C1 segment of cervical spinal cord (tissue), 14 donors: ENCODE results near the gene NDE1.
A peak's percentile ranks its signal among the peaks of the same experiment; 100 is the strongest.
"Not testable (repeated sequence)": the region's sequence is repeated elsewhere in the genome, so short reads cannot be mapped to it uniquely, and the experiment has no call there.

ENCODE experiments used
- DNase-seq, 14 donors: peaks; one replicate each; lab custom pipeline; 2025; lab: John Stamatoyannopoulos, UW

The NDE1 gene

DNA sequence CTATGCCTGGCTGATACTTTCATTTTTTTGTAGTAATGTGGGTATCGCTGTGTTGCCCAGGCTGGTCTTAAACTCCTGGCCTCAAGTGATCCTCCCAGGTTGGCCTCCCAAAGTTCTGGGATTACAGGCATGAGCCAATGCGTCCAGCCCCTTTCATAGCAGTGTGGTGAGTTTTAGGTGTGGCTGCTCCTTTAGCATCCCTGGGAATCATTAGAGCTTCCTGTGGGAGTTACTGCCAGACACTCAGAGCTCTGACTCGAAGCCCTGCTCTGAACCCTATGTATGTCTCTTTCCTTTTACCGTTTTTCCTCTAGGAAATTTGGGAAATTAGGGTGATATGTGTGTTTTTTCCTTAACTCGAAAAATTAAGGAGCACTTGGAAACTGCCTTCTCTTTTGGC is 44.5 kb downstream of the NDE1 start:
- DNase-seq = no peak

DNA sequence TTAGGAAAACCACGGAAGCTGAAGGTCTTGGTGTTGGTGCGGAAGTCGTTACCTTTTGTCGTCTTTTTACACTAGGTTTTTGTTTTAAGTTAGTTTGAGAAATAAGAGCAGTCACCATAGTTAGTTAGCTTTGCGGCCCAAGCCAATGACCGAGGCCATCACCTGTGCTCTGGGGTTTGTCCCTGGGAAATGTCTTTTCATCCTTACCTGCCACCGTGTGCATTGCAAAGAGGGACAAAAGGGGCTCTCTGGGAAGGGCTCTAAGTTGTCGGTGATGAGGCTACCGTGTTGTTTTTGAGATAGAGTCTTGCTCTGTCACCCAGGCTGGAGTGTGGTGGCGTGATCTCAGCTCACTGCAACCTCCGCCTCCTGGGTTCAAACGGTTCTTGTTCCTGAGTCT is 49.8 kb downstream of the NDE1 start:
- DNase-seq = no peak

DNA sequence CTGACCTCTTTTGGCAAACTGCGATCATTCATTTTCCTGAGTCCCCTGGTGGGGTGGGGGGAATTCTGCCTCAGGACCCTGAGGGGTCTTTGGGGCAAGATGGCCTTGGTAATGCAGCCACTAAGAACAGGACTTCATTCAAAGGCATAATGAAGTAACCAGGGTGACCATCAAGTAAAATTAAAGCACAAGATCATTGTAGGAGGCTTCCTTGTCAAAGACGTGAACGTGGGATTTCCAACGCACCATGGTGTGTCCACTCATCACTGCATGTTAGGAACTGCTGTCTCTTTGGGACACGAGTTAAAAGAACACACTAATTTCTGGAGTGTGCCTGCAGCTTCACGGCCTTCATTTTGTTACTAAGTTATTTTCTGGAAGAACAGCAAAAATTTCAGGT is 51.3 kb downstream of the NDE1 start:
- no peak for DNase-seq

DNA sequence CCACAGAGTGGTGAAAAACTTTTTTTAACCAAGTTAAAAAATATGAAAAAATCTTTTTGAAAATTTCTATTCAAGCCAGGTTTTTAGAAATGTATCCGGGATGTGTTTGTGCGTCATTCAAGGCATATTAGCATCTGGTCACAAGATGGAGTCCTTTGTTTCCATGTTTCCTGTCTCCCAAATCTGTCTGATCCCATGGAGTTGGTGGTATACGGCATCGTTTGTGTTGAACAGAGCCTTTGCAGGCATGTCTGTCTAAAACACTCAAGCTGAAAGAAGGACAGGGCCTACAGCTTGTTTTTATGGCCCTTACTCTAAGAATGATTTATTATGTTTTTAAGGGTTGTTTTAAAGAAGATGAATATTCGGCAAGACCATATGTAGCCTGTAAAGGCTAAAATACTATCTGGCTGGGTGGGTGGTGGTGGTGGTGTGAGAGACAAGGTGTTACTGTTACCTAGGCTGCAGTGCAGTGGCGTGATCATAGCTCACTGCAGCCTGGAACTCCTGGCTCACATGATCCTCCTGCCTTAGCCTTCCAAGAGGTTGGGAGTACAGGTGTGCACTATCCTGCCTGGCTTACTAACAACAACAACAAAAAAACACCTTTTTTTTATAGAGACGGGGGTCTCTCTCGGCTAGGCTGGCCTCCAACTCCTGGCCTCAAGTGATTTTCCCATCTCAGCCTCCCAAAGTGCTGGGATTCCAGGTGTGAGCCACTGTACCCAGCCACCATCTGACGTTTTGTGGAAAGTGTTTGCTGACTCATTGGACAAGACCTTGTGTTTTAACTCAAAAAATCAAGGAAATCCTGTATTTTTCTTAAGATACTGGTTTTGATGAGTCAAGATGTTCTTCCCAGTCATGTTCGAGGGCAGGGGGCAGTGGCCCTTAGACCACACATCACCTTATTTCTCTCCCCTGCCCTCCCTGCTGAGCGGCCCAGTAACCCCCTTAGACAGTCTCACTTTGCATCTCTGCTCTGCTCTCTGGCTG is 52.2 kb downstream of the NDE1 start:
- no peak for DNase-seq

DNA sequence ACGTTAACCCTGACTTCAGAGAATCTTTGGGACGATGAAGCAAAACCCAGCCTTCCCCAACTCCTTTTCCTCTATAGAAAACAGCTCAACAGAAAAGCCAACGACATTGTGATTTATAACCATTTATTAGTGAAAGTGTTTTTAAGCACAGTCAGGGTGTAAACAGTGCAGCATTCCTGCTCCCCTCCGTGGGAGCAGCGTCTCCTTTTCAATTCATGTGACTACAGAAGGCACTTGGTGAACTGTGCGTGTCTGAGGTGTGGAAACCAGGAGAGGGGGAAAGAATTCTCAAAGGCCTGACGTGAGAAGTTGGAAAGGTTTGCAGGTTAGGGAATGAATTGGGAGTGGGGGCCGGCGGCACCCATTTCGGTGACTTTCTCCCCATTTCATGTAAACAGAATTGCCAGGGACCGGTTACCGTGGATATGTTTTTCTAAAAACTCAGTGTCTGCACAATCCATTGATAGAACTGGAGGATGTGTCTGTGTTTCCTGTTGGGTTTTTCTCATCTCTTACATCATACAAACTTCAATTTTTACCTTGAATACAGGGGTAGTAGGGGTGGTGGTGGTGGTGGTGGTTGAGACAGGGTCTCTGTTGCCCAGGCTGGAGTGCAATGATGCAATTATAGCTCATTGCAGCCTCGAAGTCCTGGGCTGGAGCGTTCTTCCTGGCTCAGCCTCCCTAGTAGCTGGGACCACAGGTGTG is 53.1 kb downstream of the NDE1 start:
- peak in 1 of 14 donors; percentile 1 for DNase-seq

DNA sequence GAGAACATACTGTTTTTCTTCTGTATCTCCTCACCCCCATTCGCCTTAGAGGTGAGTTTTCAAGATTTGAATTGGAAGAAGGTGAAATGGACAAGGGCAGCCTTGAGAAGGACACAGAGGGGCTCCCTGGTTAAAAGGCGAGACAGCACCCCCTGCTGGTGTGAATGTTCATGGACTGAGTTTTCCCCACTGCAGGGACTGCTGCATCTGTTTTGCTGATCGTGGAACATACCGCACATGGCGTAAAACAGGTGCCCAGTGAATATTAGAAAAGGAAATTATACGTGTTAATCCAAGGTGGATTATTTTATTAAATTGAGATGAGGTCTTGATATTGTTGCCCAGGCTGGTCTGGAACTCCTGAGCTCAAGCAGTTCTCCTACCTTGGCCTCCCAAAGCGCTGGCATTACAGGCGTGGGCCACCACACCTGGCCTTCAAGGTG is 54.5 kb downstream of the NDE1 start:
- DNase-seq = peak in 12 of 14 donors; percentile 2 to 80 (median 54)

DNA sequence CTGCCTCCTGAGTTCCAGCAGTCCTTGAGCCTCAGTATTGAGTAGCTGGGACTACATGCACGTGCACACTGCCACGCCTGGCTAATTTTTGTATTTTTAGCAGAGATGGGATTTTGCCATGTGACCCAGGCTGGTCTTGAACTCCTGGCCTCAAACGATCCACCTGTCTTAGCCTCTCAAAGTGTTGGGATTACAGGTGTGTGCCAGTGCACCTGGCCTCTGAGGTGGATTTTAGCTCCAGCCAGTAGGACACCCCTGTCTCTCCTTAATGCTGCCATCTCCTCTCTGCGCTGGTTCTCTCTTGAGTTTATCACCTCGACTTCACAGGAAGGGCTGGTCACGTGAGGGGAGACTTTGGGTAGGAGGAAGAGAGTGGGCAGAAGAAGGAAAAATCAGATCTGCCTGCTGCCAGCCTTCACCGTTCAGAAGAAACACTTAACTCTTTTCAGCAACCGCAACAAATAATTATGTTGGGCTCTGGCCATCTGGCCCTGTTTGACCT is 55.1 kb downstream of the NDE1 start:
- DNase-seq = no peak

DNA sequence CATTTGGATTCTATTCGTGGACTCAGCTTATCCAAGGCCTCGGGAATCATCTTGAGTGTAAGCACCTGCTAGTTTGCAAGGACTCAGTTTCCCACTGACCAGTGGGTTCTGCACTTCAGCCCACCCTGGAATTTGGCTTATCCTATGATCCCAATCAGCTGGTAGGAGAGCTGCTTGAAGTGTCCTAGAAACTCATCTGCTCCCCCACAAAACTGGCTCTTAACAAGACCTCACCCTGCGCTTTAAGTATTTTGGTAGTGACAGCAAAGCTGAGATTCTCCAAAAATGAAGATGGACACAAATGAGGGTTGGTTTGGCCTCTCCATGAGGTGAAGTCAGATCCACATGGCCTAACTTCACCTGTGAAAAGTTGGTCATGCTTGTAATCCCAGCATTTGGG is 57.3 kb downstream of the NDE1 start:
- DNase-seq = no peak

DNA sequence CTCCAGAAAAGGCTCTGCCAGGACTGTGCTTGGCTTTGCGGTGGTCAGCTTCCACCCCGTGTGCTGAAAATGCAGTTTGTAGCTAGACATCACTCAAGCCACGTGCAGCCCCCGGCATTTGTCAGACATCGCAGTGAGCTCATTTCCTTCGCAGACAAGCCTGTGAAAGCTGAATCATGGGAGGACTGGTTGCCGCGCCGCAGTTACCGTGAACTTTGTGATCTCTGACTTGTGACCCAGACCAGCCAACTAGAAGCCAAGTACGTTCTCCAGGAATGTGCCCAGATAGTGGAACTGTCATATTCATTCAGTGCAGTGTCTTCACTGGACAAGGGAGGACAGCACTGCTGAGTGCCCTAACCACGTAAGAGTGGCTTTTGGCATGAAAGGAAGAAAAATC is 58.1 kb downstream of the NDE1 start:
- no peak for DNase-seq

DNA sequence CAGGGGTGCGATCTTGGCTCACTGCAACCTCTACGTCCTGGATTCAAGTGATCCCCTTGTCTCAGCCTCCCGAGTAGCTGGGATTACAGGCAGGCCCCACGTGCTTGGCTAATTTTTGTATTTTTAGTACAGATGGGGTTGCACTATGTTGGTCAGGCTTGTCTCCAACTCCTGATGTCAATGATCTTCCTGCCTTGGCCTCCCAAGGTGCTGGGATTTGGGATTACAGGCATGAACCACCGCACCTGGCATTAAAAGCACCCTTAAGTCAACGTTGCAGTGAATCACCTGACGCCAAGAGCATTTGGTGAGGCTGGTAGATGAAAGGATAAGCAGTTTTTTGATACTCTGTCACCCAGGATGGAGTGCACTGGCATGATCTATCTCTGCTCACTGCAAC is 59.0 kb downstream of the NDE1 start:
- DNase-seq = no peak

DNA sequence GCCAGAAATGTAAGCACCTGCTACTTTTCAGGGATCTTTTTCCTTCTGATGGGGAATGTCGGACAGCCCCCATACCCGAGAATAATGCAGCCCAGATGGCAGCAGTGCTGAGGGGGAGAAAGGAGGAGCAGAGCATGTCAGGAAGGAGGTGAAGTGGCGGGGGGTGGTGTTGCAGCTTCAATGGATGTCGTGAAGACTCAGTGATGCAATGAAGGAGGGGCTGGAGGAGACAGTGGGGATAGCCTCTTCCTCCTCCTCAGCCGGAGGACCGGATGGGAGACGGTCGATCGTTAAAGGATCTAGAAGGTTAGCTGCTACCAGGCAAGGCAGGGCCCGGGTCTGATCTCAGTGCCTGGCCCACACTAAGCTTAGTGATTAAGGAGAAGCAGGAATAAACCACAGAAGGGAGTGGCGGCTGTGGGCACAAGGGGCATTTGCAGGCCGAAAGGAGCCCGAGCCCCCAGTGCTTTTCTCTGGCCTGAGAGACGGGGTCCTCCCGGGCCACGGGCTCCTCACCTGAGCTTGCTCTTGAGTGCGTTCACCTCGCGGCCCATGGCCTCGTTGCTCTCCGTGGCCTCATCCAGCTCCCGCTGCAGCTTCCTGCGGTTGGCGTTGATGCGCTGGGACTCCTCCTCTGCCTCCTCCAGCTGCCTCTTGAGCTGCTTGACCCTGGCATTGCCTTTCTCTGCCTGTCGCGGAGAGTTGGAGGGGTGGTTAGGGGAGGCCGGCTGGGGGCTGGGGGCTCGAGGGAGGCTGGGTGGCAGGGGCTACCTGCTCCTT is 64.5 kb downstream of the NDE1 start:
- DNase-seq = no peak

DNA sequence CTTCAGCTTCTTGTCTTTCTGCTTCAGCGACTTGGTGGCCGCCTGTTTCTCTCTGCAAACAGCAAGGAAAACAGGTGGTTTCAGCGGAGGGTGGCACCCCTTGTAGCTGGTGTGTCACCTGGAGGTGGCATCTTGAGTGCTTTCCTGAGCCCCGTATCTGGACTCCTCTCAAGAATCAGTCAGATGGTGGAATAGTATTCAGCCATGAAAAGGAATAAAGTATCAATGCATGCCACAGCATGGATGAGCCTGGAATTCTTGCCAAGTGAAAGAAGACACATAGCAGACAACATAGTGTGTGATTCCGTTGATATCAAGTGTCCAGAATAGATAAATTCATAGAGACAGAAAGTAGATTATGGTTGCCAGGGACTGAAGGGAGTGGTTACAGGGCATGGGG is 65.2 kb downstream of the NDE1 start:
- DNase-seq = no peak

DNA sequence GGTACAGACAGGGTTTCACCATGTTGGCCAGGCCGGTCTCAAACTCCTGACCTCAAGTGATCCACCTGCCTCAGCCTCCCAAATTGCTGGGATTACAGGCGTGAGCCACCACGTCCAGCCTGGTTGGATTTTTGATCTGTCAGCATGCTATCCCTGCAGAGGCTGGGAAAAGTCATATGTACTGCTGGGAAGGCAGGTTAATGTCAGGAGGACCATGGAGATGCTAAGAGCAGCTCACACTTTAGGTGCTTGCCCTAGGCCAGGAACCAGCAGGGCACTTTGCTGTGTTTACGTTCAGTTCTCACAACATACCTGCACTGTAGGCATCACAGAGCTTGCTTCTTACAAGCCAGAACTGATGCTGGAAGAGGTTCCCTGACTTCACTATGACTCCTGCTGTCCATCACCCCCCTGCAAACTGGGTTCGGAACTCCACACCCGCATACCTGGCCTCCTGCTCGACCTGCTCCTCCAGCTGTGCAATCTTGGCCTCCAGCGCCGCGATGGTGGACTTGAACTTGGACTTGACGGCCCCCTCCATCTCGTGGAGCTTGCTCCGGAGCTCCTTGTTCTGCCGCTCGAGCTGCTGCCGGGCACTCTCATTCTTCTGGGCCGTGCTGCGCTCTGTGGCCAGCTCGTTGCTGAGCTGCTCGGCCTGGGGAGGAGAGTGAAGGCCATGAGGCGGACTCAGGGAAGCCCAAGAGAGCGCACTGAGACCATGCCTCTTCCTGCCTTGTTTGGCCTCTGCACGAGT is 66.8 kb downstream of the NDE1 start:
- DNase-seq = no peak

DNA sequence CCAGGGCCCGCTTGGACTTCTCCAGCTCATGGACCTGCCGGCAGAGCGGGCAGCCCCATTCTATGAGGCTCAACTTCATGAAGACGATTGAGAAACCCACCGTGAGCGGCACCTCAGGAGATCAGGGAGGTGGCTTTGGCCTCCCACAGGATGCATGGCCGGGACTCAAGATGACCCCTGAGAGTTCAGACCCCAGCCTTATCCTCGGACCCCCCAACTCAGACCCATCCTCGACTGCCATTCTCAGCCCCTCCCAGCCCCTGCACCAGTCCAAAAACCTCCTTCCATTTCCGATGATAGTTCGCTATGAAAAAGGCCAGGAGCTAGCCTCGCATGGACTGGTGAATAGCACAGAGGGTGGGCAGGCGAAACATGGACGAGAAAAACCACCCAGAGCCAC is 71.0 kb downstream of the NDE1 start:
- DNase-seq = no peak

DNA sequence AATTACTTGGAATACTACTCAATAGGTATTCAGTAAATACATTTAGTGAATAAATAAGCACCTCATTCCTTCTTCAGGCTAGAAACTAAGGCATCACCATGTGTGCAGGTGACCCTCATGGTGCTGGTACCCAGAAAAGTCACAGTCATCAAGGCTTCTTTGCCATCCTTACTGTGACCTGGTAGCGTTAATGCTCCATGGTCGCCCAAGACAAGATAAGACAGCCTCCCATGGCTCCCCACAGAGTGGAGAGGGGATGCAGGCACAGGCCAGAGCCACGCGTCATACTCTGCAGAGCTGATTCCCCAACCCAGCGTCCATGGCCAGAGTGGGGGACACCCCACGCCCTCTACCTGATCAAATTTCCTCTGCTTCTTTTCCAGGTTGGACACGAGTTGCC is 73.8 kb downstream of the NDE1 start:
- DNase-seq = no peak

DNA sequence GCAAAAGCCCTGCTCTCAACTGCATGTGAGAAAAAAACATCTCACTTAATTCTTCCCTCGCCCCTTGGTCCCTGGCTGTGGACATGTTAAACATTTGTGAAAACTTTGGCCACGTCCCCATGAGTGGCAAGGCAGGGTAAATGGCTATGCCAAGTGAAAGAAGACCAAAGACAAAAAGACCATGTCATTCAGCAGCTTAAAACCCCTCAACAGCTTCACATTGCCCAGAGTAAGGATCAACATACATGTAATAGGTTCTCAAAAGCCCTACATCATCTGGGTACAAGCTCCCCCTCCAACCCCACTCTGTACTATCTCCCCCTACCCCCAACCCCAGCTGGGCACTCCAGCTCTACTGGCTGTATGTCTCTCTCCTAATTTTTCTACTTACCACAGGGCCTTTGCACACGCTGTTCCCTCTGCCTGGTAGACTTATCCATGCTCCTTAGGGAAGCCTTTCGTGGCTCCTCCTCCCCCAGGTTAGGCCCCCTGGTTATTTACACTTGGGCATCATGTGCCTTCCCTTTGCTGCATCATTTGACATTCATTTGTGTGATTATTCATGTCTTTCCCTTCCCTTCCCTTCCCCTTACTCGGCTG is 75.7 kb downstream of the NDE1 start:
- DNase-seq = no peak

DNA sequence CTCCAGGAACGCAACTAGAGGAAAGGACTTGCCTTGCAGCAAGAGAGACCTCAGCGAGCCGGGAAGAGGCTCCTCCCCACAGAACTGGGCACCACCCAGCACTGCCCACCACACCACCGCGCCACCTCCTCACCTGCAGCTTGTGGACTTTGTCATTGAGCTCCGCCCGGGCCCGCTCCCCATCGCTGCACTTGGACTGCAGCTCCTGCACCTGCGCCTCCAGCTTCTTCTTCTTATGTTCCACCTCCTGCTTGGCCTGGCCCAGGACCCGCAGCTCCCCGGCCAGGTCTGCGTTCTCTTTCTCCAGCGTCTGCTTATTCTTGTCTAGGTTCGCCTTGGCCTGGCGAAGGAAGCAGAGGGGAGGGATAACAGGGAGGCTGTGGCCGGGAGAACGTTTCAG is 76.7 kb downstream of the NDE1 start:
- no peak for DNase-seq

DNA sequence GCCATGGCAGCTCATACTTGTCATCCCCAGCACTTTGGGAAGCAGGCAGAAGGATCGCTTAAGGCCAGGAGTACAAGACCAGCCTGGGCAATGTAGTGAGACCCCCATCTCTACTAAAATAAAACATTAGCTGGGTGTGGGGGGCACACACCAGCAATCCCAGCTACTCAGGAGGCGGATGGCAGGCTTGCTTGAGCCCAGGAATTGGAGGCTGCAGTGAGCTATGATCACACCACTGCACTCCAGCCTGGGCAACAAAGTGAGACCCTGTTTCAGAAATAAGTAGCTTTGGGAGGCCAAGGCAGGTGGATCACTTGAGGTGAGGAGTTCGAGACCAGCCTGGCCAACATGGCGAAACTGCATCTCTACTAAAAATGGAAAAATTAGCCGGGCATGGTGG is 77.7 kb downstream of the NDE1 start:
- DNase-seq = not testable (repeated sequence)

DNA sequence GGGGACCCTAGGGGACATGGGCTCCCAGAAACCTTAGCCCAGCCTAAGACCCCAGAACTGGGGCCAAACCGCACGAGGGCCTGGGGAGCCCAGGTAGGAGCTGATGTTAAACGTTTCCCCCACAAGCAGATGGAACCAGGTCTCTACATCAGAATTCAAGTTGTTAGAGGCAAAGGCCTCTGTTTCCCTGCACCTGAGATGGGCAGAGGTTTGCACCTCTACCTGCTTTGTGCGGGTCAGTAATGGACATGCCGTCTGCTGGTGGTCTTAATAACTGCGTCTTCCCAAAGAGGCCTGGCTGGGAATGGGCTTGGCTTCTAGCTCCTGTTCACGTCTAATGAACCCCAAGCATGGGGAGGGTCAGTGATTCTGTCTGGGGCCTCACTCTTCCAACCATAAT is 79.1 kb downstream of the NDE1 start:
- DNase-seq = no peak

DNA sequence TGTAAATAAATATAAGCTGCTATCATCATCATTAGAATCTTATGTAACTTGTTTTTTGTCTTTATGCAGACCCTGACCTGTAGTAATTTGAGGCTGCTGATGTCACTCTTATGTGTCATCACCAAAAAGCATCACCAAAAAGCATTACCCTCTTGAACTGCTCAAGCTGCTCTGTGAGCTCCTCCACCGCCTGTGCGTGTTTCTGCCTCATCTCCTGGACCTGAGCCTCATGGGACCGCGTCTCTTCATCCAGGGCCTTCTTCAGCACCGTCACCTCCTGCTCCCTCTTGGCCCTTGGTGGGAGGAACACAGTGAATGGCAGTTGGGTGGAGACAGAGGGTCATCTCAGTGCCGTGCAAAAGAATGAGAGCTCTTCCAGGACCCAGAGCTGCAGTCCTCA is 82.4 kb downstream of the NDE1 start:
- no peak for DNase-seq

DNA sequence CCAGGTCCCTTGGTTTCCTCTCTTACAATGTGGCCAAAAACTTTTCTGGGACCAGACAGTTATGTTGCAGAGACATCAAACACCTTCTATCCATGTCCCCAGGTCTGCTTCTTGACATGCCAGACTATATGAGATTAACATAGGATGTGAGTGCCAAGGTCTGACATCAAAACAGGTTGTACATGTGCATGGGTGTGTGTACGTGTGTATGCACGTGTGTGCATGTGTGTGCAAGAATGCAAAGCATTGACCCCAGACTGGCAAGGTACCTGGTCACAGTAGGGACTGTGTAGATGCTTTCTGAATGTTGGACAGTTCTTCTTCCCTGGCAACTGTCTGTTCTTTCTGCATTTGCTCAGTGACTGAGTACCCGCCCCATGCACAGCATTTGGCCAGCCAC is 85.6 kb downstream of the NDE1 start:
- DNase-seq = no peak
